Spleen (tissue), 3 donors: Measurements from ENCODE around the gene TRPT1.

Experiments used
- POLR2A ChIP-seq, 3 donors: fragments of 450-650 bp; IDR thresholded peaks; one replicate each; pipeline ENCODE4 v1.5.1; 2017; ENCODE audit warnings: antibody characterized with exemption in 3 of 3, mild to moderate bottlenecking in 1 of 3
- POLR2AphosphoS5 ChIP-seq, 3 donors: sonication (generic); formaldehyde crosslinking; IDR thresholded peaks; one replicate each; pipeline ENCODE4 v1.5.1; 2017; ENCODE audit warnings: antibody characterized with exemption in 3 of 3

- no peak for TF ChIP-seq POLR2A (IDR thresholded peaks at IDR 0.05)
- TF ChIP-seq POLR2AphosphoS5 (IDR thresholded peaks at IDR 0.05): no peak
Measured at GRCh38 chr11:64260147-64260708, 34.2 kb upstream of the TRPT1 start.
